HG03025 (cell line): ENCODE results near the gene LINC01488.

Experiments used
- ATAC-seq: cut with Tn5 transposase; IDR thresholded peaks from one replicate; pipeline ENCODE4 v1.9.1; 2021; ENCODE audit warnings: mild to moderate bottlenecking, moderate library complexity; ENCODE audit not compliant: unreplicated experiment, low FRiP score

Gene LINC01488

DNA sequence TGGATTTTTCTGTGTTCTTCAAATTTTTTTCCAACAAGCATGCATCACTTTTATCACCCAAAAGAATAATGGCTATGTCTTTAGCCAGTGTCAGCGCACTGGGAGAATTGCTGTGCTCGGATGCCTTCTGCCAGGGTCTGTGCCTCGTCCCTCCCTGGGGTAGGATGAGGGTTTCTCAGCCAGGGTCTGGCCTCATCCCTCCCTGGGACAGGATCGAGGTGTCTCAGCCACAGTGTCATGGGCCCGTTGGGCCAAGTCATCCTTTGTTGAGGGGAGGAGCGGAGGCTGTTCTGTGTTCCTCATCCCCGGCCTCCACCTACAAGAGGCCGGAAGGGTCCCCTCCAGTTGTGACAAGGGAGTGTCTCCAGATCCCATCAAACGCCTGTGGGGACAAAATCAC is 22.7 kb downstream of the LINC01488 start:
- no peak for ATAC-seq

DNA sequence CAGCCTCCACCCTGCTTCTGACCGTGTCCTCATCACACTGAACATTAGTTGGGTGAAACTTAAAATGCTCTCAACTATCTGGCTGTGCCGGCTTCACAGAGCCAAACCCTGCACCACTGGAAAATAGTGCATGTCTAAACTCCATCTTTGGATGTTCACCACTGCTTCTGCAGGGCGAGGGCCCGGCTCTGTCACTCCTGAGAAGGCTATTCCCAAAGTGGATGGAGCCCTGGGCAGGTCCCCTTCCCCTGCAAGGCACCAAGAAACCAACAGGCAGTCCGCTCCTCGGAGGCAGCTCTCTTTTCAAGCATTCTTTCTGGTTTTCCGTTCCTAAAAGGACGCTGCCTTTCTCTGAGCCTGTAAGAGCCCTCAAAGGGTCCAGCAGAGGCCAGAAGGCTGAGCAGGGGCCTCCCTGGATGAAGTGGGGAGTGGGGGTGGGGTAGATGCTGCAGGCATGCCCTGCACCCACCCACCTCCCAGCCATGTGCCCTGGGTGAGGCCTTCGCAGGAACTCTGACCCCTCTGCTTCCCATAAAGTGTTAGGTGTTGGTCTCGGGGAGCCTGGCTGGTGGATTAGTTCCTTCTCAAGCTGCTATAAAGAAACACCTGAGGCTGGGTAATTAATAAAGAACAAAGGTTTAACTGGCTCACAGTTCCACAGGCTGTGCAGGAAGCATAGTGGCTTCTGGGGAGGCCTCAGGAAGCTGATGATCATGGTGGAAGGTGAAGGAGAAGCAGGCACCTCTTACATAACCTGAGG is 23.3 kb downstream of the LINC01488 start:
- ATAC-seq = no peak

DNA sequence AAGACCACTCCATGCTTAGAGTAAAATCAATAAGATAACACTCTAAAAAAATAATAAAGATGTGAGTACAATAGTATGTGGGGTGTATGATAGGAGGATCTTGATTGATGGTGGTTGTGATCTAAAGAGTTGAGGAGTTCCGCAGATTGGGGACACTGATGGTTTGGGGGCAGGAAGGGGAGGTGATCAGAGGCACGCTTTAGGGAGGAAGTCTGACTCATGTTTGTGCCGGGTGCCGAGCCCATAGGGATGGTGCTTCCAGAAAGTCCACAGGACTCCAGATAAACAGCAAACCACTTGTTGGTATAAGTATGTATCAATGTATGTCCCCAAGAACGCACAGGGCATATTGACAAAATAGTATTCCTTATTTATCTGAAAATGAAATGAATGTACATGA is 27.5 kb downstream of the LINC01488 start:
- no peak for ATAC-seq

DNA sequence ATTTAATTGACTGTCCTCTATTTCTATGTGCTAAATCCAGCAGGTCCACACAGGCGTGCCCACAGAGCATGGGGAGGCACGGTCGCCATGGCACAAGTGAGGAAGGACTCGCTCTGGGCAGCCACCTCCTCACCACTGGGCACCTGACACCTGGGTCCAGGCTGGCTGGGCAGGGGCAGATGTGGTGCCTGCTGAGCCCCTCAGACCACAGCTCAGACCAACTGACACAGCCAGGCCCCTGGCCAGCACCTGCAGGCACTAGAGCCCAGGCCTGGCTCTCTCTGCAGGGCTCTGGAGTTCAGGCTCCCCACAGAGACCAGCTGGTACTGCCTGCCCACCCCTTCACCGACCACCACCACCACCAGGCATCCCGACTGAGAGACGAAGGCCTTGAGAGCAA is 27.9 kb downstream of the LINC01488 start:
- ATAC-seq = no peak

DNA sequence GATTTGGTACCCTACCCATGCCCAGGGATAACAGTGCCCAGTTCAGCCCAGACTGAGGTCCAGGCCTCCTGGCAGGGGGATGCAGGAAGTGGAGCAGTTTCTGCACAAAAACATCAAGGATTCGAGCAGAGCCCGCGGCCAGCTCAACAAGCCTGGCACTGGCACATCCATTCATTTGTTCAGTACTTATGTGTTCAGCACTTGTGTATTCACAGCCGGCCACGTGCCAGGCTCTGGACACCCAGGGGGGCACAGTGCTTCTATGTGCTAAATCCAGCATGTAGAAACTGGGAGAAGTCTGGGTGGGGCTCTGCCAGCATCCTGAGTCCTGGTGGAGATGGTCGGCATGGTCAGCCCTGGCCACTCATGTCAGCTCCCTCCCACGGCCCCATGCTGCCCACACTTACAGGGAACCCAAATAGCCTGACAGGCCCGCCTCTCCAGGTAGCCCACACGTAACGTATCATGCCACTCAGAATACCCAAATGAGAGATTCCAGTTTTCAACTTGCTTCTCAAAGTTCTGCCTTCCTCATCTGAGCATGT is 28.5 kb downstream of the LINC01488 start:
- no peak for ATAC-seq

DNA sequence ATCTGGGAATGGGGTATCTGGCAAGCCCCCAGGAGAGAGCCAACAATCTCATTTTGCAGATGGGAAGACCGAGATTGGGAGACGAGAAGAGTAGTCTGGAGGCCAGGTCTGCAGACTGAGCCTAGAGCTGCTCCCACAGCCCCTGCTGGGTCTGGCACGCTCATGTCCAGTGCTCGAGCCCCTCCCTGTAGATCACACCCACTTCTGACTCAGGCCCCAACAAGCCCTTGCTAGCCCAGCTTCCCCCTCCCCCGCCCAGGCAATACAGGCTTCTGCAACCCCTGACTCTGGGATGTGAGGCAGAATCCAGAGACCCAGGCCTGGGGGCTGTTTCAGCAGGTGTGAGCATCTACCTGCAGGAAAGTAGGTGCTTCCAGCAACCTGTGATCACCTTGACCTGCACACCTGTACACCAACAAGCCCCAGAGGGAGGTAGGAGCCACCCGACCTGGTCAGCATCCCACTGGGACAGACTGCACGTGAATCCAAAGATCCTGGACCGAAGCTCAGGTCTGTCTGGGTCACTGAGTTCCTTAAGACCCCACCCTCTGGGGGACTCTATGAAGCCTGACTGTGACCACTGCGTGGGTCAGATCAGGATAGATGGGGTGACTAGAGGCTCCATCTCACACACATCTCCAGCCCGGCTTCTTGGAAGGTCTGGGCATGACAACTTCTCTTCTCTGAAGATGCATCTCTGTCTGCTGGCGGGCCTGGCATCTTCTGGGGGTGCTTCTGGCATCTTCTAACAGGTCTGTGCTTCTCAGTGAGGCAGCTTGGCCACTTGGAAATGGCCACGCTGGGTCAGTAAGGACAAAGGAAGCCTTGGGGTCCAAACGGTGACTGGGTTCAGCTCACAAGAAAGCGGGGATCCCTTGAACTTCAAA is 29.3 kb downstream of the LINC01488 start:
- ATAC-seq = no peak

DNA sequence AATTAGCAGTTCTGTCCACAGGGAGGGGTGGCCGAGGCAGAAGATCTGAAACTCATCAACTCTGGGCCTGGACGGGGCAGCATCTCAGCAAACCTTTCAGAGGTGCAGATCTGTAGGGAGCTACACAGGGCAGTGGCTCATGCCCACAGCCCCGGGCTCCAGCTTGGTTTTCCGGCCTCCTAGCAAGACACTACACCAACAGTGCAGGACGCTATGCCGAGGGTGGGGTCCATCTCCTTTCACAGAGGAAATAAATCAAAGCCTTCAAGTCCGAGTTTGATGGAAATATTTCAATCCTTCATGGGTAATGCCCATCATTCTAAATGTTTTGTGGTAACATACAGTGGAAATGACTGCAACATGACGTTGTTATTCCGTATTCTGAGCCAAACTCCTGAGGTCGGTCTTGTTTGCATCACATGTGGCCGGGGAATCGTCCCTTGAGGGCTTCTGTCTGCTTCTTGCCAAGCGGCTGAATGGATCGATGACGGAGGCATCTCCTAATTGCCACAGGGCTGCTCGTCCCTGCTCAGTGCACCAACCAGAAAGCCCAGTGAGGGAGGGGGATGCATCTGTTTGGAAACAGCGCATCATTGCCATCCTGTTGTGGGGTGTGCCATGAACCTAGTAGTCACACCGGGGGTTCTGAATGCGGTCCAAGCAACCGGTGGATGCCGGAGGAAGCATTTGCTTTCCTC is 30.0 kb downstream of the LINC01488 start:
- no peak for ATAC-seq

DNA sequence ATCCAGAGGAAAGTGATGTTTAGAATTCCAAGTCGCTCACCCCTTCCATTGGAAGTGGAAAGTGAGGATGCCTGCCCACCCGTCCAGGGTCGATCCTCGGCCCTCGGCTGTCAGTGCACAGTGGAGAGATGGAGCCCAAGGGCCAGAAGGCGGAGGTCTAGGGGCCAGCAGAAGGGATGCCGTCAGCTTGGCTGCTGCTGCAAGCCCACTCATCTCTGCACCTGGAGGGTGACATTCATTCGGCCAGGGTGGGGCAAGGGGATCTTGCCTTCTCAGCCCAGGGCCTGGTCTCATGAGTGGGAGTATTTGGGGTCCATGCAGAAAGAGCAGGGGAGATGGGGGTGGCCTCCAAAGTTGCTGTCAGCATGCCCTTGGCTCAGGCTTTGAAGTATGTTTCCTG is 30.7 kb downstream of the LINC01488 start:
- no peak for ATAC-seq

DNA sequence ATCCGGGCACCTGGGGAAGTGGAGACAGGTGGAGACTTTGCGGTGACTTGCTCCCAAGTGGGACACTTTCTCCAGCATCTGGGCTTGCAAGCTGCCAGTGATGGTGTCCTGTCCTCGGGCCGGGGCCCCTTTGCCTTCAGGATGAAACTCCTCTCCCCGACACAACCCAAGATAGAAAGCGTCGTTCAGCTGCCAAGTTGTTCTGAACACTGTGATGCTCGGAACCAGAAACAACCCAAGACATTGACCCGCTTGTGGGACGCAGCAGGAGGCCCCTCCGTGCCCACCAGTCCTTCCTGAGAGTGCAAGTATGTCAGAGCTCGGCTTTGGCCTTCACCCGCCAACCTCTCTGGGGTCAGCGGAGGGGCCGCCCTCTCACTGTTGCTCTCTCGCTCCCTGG is 31.3 kb downstream of the LINC01488 start:
- ATAC-seq = no peak

DNA sequence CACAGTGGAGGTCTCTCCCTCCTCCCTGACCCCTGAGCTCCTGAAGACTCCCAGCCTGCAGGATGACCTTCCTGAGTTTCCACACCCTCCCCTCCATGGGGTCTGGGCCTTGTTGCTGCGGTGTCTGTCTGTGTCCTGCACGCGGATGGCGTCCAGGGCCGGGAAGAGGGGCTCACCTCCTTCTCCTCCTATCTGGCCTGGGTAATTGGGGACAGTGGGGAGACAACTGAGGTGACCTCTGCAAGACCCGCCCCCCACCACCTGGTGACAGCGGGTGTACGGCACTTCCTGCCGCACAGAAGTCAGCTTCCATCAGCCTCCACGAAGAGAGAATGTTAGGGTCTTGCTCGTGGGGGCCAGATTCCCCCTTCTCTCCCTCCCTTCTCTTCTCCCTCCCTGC is 31.7 kb downstream of the LINC01488 start:
- no peak for ATAC-seq

DNA sequence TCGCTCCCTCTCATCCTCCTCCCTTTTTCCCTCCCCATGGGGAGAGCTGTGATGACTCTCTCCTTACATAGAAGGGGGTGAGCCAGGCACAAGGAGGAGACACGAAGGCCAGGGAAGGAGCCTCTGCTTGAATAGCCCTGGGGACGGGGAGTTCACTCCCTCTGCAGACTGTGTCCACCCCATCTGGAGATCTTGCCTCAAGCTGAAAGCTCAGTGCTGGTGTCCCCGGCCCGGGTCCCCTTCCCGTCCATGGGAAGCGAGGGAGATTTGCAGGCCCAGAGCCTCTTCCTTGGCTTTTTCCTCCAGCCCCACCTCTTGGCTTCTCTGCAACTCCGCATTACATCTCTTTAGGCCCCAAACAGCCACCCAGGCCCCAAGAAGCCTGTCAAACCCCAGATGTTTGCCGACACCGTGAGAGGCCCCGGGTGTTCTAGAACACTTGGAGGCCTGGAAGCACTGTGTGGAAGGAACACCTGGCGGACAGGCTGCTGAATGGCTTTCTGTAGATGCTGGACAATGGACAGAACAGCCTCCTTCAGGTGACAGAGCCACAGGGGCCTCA is 32.3 kb downstream of the LINC01488 start:
- ATAC-seq = no peak

DNA sequence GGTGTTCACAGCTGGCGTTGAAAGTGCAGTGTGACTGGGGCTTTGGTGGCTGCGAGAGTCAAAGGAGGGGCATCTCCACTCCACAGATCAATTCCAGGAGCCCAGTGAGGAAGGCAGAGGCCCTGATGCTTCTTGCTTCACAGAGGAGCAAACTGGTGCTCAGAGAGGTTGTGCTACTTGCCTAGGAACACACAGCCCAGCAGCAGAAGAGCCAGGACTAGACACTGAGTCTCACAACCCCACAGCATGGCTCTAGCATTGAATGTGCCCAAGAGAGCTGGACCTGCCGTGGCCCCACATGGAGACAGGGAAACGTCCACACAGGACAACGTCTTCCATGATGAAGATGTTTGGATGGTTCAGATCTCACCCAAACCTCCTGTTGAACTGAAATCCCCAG is 33.3 kb downstream of the LINC01488 start:
- ATAC-seq = no peak

DNA sequence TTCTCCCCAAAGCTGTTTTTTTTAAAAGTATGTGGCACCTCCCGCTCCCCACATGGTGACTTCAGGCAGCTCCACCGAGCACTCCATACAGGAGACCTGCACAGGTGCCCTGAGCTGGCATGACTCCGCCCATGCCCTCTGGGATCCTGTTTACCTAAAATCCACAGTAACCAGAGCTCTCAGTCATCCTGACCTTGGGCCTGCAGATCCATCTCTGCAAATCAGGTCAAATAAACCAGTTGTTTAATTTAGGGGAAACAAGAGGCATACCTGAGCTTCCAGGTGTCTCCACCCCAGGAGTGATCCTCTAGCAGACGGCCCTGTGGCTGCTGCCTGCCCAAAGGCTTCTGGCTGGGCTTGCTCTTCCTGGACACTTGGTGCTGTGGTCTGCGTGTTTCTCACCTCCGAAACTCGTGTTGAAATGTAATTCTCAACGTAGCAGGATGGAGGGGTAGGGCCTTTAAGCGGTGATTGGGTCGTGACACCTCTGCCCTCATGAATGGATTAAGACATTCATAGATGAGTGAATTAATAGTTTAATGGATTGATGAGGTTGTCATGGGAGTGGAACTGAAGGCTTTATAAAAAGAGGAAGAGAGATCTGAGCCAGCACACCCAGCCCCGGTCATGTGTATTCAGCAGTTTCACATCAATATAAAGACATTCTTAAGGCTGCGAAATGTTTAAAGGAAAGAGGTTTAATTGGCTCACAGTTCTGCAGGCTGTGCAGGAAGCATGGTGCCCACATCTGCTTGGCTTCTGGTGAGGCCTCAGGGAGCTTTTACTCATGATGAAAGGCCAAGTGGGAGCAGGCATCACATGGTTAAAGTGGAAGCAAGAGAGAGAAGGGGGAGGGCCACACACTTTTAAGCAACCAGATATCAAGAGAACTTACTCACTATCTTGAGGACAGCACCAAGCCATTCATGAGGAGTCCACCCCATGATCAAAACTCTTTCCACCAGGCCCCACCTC is 34.1 kb downstream of the LINC01488 start:
- no peak for ATAC-seq

DNA sequence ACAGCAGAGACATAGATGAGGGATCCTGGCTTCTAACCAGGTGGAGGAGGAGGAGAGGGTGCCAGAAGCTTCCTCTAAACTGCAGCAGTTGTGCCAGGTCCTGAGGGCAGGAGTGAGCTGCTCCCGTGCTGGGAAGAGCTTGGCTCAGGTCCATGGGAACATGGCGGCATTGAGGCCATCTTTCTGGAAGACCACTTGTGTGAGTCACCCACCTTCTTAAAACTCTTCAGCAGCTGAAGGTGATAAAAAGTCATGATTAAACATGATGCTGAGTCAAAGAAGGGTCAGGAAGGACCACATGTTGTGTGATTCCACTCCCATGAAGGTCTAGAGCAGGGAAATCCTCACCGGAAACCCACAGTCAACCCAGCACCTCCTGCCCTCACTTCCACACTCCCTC is 35.1 kb downstream of the LINC01488 start:
- ATAC-seq = no peak

DNA sequence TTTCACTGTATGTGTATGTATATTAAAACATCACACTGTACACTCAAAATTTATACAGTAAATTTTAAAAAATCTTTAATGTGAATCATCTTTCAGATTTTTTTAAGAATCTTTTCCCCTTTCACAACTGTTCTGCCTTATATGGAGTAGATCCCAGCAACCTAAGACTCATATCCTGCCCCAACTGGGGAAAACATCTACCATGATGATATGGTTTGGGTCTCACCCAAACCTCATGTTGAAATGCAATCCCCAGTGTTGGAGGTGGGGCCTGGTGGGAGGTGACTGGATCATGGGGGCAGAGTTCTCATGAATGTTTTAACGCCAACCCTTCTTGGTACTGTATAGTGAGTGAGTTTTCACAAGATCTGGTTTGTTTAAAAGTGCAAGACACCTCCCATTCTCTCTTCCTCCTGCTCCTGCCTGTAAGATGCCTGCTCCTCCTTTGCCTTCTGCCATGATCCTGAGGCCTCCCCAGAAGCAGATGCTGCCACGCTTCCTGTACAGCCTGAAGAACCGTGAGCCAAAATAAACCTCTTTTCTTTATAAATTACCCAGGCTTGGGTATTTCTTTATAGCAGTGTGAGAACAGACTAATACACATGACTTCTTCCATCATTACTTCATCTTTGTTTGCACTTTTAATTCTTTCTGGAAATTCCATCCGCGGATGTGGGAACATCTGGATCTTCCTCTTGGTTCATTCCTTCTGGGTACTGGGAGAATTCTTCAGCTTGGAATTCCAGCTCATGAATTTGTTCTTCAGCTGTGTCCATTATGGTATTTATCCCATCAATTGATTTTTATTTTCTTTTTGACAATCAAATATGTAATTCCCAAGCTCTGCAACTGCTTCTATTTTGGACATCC is 36.9 kb downstream of the LINC01488 start:
- ATAC-seq = no peak

DNA sequence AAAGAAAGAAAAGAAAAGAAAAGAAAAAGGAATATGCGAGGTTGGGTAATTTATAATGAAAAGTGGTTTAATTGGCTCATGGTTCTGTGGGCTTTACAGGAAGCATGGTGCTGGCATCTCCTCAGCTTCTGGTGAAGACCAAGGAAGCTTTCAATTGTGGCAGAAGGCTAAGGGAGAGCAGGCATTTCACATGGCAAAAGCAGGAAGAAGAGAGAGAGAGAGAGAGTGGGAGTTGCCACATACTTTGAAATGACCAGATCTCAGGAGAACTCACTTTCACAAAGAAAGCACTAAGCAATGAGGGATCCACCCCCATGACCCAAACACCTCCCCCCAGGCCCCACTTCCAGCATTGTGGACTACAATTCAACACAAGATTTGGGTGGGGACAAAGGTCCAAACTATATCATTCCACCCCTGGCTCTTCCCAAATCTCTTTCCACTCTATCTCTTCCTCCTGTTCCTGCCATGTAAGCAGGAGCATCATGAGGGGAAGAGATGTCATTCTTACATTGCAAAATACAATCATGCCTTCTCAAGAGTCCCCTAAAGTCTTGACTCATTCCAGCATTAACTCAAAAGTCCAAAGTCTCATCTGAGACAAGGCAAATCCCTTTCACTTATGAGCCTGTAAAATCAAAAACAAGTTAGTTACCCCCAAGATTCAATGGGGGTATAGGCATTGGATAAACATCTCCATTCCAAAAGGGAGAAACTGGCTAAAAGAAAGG is 38.9 kb downstream of the LINC01488 start:
- ATAC-seq = no peak

DNA sequence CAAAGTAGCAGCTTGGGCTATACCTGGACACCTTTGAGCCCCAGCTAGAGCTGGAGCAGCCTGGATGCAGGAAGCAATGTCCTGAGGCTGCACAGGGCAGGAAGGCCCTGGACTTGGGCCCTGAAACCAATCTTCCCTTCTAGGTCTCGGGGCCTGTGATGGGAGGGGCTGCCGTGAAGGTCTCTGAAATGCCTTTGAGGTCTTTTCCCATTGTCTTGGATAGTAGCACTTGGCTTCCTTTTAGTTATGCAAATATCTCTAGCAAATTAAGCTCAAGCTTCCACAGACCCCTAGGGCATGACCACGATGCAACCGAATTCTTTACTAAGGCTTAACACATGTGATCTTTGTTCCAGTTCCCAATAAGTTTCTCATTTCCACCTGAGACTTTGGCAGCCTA is 40.0 kb downstream of the LINC01488 start:
- no peak for ATAC-seq

DNA sequence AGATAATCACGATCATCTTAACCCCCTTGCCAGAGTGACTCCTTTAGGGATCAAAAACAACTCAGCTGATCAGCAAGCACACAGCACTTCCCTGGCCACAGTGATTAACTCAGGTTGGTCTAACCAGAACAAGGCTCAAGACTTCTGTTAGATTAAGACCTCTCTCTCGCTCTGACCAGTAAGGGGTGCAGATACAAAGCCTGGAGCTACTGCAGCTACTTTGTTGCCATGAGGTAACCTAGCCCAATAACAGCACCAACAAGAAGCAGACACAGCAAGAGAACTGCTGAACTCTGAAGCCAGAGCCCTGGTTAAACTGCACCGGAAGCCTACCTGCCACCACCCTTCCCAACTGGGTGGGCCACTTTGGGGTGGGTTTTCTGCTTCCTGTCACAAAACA is 42.0 kb downstream of the LINC01488 start:
- no peak for ATAC-seq
